K562 (cell line): ENCODE measurements around the gene DDAH1. TPM values are rescaled to one million over a fixed set of nuclear protein-coding genes. Genes with fewer than 3 reads are reported as not detected.

ENCODE experiments used
- ATAC-seq: fragments of 200-7000 bp; cut with Tn5 transposase; 3 replicates; pipeline ENCODE4 v1.9.1; 2020; ENCODE audit warnings: moderate library complexity
- BruUV-seq: library from RNA; stranded (reverse); fragments of 400-500 nt; replicated peaks from 2 replicates; lab custom pipeline; 2021; lab: Mats Ljungman, UMichigan
- CTCF ChIA-PET: fragments of 300-600 bp; formaldehyde crosslinking; extraction: SDS; loops from one replicate; lab custom pipeline; 2021; ENCODE audit warnings: low intra/inter-chr PET ratio; lab: Yijun Ruan, JAX
- POLR2A ChIA-PET: fragments of 300-600, 350-650 bp; sonication (Branson Sonifier 250); formaldehyde crosslinking; extraction: SDS; loops from one replicate; lab custom pipeline; 2021; ENCODE audit warnings: antibody characterized with exemption, inconsistent platforms; lab: Yijun Ruan, JAX
- DNase-seq, 4 experiments: peaks; one replicate each; pipeline versions ENCODE4 v3.0.0 to v3.0.0-alpha.2; 2011 to 2018; ENCODE audit warnings: low spot score in 3 of 4, mixed read lengths in 3 of 4; ENCODE audit errors: extremely low read depth in 1 of 4
- FAIRE-seq: peaks from 2 replicates; lab custom pipeline; 2011; peaks lifted over from hg19 to GRCh38; lab: Jason Lieb, UNC
- H2AFZ ChIP-seq: 2 replicates; pipeline ENCODE4 v1.6.0; 2011; ENCODE audit warnings: low read depth, low read length, control low read depth, inconsistent platforms
- H3K27ac ChIP-seq: fragments of 200-600 bp; 3 replicates; pipeline ENCODE4 v1.8.0; 2011; ENCODE audit warnings: low read depth, mild to moderate bottlenecking, control low read depth, inconsistent platforms, low read length, moderate library complexity, mixed read lengths; ENCODE audit errors: extremely low read depth
- H3K27me3 ChIP-seq, 2 experiments: fragments of 300-600 bp in 1 of 2; 2 replicates in 1 of 2; 3 replicates in 1 of 2; pipeline versions ENCODE4 v1.6.0 to v1.8.0; 2011; ENCODE audit warnings: inconsistent platforms in 2 of 2, low read length in 2 of 2, mild to moderate bottlenecking in 1 of 2, mixed read lengths in 1 of 2, moderate library complexity in 1 of 2; ENCODE audit not compliant: control insufficient read depth in 2 of 2, insufficient read depth in 2 of 2
- H3K36me3 ChIP-seq: fragments of 300-600 bp; 3 replicates; pipeline ENCODE4 v1.8.0; 2011; ENCODE audit warnings: mild to moderate bottlenecking, low read length, inconsistent platforms; ENCODE audit not compliant: control insufficient read depth, insufficient read depth
- H3K4me1 ChIP-seq, 2 experiments: fragments of 200-600 bp in 1 of 2; replicated peaks in 1 of 2; 2 replicates in 1 of 2; 3 replicates in 1 of 2; pipeline versions ENCODE4 v1.5.1 to v1.8.0; 2011; ENCODE audit warnings: inconsistent platforms in 2 of 2, low read length in 2 of 2, mild to moderate bottlenecking in 1 of 2, mixed read lengths in 1 of 2, moderate library complexity in 1 of 2; ENCODE audit not compliant: control insufficient read depth in 2 of 2, insufficient read depth in 2 of 2
- H3K4me2 ChIP-seq: 2 replicates; pipeline ENCODE4 v1.6.1; 2011; ENCODE audit warnings: low read length, control low read depth, inconsistent platforms, mixed read lengths; ENCODE audit not compliant: insufficient read depth
- H3K4me3 ChIP-seq: fragments of 200-600 bp; sonication (generic), shearing (Covaris generic); 2 replicates; pipeline ENCODE4 v1.5.1; 2016; ENCODE audit warnings: control low read depth, inconsistent platforms
- H3K79me2 ChIP-seq: fragments of 200-600 bp; 3 replicates; pipeline ENCODE4 v1.8.0; 2011; ENCODE audit warnings: low read length, inconsistent platforms; ENCODE audit not compliant: control insufficient read depth, insufficient read depth
- H3K9ac ChIP-seq, 2 experiments: 2 replicates each; pipeline versions ENCODE4 v1.6.0 to v1.6.1; 2011; ENCODE audit warnings: low read depth in 2 of 2, low read length in 2 of 2, control low read depth in 1 of 2, inconsistent platforms in 1 of 2, mild to moderate bottlenecking in 1 of 2, mixed read lengths in 1 of 2; ENCODE audit not compliant: insufficient read depth in 1 of 2
- H3K9me1 ChIP-seq: one replicate; pipeline ENCODE4 v1.6.0; 2011; ENCODE audit warnings: inconsistent platforms, mild to moderate bottlenecking, low read length, moderate library complexity; ENCODE audit not compliant: control insufficient read depth, insufficient read depth
- H3K9me3 ChIP-seq: replicated peaks from 2 replicates; pipeline ENCODE4 v1.5.1; 2011; ENCODE audit warnings: low read depth, low read length, inconsistent platforms; ENCODE audit not compliant: control insufficient read depth, insufficient read depth
- H4K20me1 ChIP-seq: replicated peaks from 2 replicates; pipeline ENCODE4 v1.6.1; 2011; ENCODE audit warnings: low read length, inconsistent platforms, mixed read lengths; ENCODE audit not compliant: control insufficient read depth, insufficient read depth
- C11orf30 ChIP-seq: fragments of 450-650 bp; IDR thresholded peaks from 2 replicates; pipeline ENCODE4 v1.6.1; 2016; ENCODE audit warnings: low read depth, mild to moderate bottlenecking
- CBFA2T2 ChIP-seq: fragments of 450-650 bp; conservative IDR thresholded peaks from 2 replicates; pipeline ENCODE4 v1.6.1; 2017; ENCODE audit warnings: mild to moderate bottlenecking
- IRF1 ChIP-seq: sonication (generic); formaldehyde crosslinking; IDR thresholded peaks from 2 replicates; pipeline ENCODE4 v1.8.0; 2022; ENCODE audit warnings: missing genetic modification reagents, mild to moderate bottlenecking, borderline replicate concordance
- MAFG ChIP-seq: fragments of 450-650 bp; conservative IDR thresholded peaks from 2 replicates; pipeline ENCODE4 v1.6.1; 2016; ENCODE audit warnings: missing genetic modification characterization, missing compliant biosample characterization
- SIX5 ChIP-seq, 2 experiments: IDR thresholded peaks; 2 replicates each; pipeline ENCODE4 v1.6.1; 2011; ENCODE audit warnings: low read length in 2 of 2, borderline replicate concordance in 1 of 2, low read depth in 1 of 2, mild to moderate bottlenecking in 1 of 2, moderate library complexity in 1 of 2; ENCODE audit not compliant: insufficient read depth in 1 of 2
- TOE1 ChIP-seq, 2 experiments: fragments of 450-650 bp in 1 of 2; sonication (generic) in 1 of 2; formaldehyde crosslinking in 1 of 2; IDR thresholded peaks; 2 replicates each; pipeline versions ENCODE4 v1.7.1 to v1.8.0; 2016 to 2022; ENCODE audit warnings: borderline replicate concordance in 2 of 2, mild to moderate bottlenecking in 2 of 2, antibody characterized with exemption in 1 of 2, inconsistent platforms in 1 of 2, low read depth in 1 of 2, missing genetic modification reagents in 1 of 2, moderate library complexity in 1 of 2
- ZNF316 ChIP-seq: fragments of 450-650 bp; IDR thresholded peaks from 2 replicates; pipeline ENCODE4 v1.6.1; 2016
- WGBS: fragments of 100-300 bp; shearing (Covaris generic); methylation state at CpG from one replicate; pipeline ENCODE4 v1.1.6; 2016; ENCODE audit warnings: low coverage, mixed read lengths; ENCODE audit not compliant: insufficient coverage; ENCODE audit errors: missing lambda C conversion rate; 5-methylcytosine and 5-hydroxymethylcytosine counted together
- in situ Hi-C: fragments of 300-500 bp; cut with MboI; formaldehyde crosslinking; loops from 4 replicates; pipeline ENCODE4 v1.15.0; 2018; ENCODE audit warnings: inconsistent platforms, mixed read lengths
- intact Hi-C: fragments of 100-400 bp; cut with micrococcal nuclease; formaldehyde crosslinking; loops from 2 replicates; pipeline ENCODE4 v1.14.2; 2022
- polyA plus RNA-seq, 8 experiments: library from polyadenylated mRNA; depleted of rRNA in 4 of 8; stranded (reverse) in 5 of 8; unstranded in 3 of 8; fragments of >200 nt; fragmentation: Nextera tagmentation in 2 of 8; fragmentation: Illumina TruSeq in 1 of 8; extraction: Ambion mirVana in 2 of 8; extraction: Trizol in 1 of 8; gene quantifications; 2 replicates each; pipeline versions ENCODE4 v1.2.1 to v1.2.3, GENCODE V29; 2011 to 2014; ENCODE audit warnings: inconsistent platforms in 1 of 8, missing spikeins in 1 of 8
- total RNA-seq, 7 experiments: library from RNA; depleted of rRNA in 6 of 7; stranded (reverse); fragments of >200 nt in 6 of 7; fragmentation: Illumina TruSeq in 2 of 7; extraction: Trizol in 2 of 7; gene quantifications; 2 replicates each; pipeline versions ENCODE4 v1.2.1 to v1.2.3, GENCODE V29; 2011 to 2021; ENCODE audit warnings: low replicate concordance in 1 of 7

Gene DDAH1
- total and polyA plus RNA-seq, 9 of the 15 experiments (the other 6 are each of a cell fraction or from before 2014, with no cell fraction given) = 0.04 to 0.24 (median 0.10) TPM

GRCh38 chr1:85409516-85409915 lies 55.4 kb downstream of the DDAH1 start:
- Histone ChIP-seq H4K20me1 (no peaks in the 10 kb centered on the region), H3K4me1 (no peaks in the 10 kb centered on the region), H3K9me1 (no peaks in the 10 kb centered on the region), H3K27me3 (no peaks in the 10 kb centered on the region), H3K9me3 (no peaks in the 10 kb centered on the region), H3K9ac (no peak overlapping the region), H3K4me2 (no peak overlapping the region), H3K27ac (no peak overlapping the region), H2AFZ (no peak overlapping the region), H3K36me3 (no peaks in the 10 kb centered on the region), H3K79me2 (no peaks in the 10 kb centered on the region), H3K4me3 (no peak overlapping the region)
- POLR2A ChIA-PET = no interaction called here
- in situ Hi-C loops (no loop called here), intact Hi-C loops (no loop called here)
- WGBS = 3% methylated on average over 3 of the region's 3 CpGs
- BruUV-seq = no TSS peak
- CTCF ChIA-PET = no interaction called here
- TF ChIP-seq MAFG (tag) (0 out of 2 replicates have a peak, but pooled peaks have one; percentile 8), C11orf30 (0 out of 2 replicates have a peak, but pooled peaks have one; percentile 19), ZNF316 (peak; percentile 15; the same call in 1 of the 2 replicates), CBFA2T2 (no peak)
- FAIRE-seq (no peak), DNase-seq (no peak), ATAC-seq (no peak)

GRCh38 chr1:85407746-85408377 lies 57.1 kb downstream of the DDAH1 start:
- Histone ChIP-seq H3K4me1 (no peaks in the 10 kb centered on the region), H3K4me2 (no peak overlapping the region), H2AFZ (no peak overlapping the region), H3K9me1 (no peaks in the 10 kb centered on the region), H3K36me3 (no peaks in the 10 kb centered on the region), H3K79me2 (no peaks in the 10 kb centered on the region), H3K27ac (no peak overlapping the region), H3K9me3 (no peaks in the 10 kb centered on the region), H3K9ac (no peak overlapping the region), H3K27me3 (no peaks in the 10 kb centered on the region), H4K20me1 (no peaks in the 10 kb centered on the region), H3K4me3 (no peak overlapping the region)
- ChIA-PET CTCF (no interaction called here), POLR2A (interaction anchor here (0.5 to 1.5 kb wide), 2 partner anchors 12 to 21 kb away, joined by 3 read pairs; no protein-coding TSS in a partner anchor)
- in situ Hi-C loops = no loop called here
- BruUV-seq = no TSS peak
- intact Hi-C loops = no loop called here
- TF ChIP-seq IRF1 (CRISPR knock-in tag) (no peak), SIX5 (IDR thresholded peaks at IDR 0.05; ENCODE audit: borderline replicate concordance in 1 of 2, insufficient read depth in 1 of 2, low read depth in 1 of 2, low read length in 2 of 2) (no peak), TOE1 (IDR thresholded peaks at IDR 0.05; ENCODE audit: borderline replicate concordance) (no peak), TOE1 (CRISPR knock-in tag; IDR thresholded peaks at IDR 0.05; ENCODE audit: borderline replicate concordance, low read depth) (no peak)
- ATAC-seq (no peak), FAIRE-seq (no peak), DNase-seq (no peak)
- WGBS = 1% methylated on average over 5 of the region's 5 CpGs
